HUES6 (cell line): ENCODE measurements around the gene EBI3.
A peak's percentile ranks its signal among the peaks of the same experiment; 100 is the strongest.
"Not testable (repeated sequence)": the region's sequence is repeated elsewhere in the genome, so short reads cannot be mapped to it uniquely, and the experiment has no call there.

ENCODE experiments used
- H3K27ac ChIP-seq: 2 replicates; pipeline ENCODE4 v1.7.0; 2013; ENCODE audit warnings: low read depth, mild to moderate bottlenecking, low read length, inconsistent platforms
- H3K27me3 ChIP-seq: 2 replicates; pipeline ENCODE4 v1.6.1; 2013; ENCODE audit warnings: low read length; ENCODE audit not compliant: control insufficient read depth, insufficient read depth
- H3K36me3 ChIP-seq: 2 replicates; pipeline ENCODE4 v1.6.1; 2013; ENCODE audit warnings: low read length; ENCODE audit not compliant: control insufficient read depth, insufficient read depth
- H3K4me1 ChIP-seq: 2 replicates; pipeline ENCODE4 v1.6.1; 2013; ENCODE audit warnings: low read length; ENCODE audit not compliant: control insufficient read depth, insufficient read depth
- H3K4me3 ChIP-seq: 2 replicates; pipeline ENCODE4 v1.5.1; 2013; ENCODE audit warnings: low read depth, low read length
- H3K9ac ChIP-seq: one replicate; pipeline ENCODE4 v1.6.1; 2013; ENCODE audit warnings: mild to moderate bottlenecking, low read length
- H3K9me3 ChIP-seq: 2 replicates; pipeline ENCODE4 v1.6.1; 2013; ENCODE audit warnings: low read depth, low read length; ENCODE audit not compliant: control insufficient read depth, insufficient read depth

Gene EBI3

GRCh38 chr19:4238831-4239230 is 9.5 kb downstream of the EBI3 start:
- Histone ChIP-seq H3K27ac (no peak overlapping the region), H3K4me3 (no peak overlapping the region), H3K36me3 (no peaks in the 10 kb centered on the region), H3K27me3 (no peaks in the 10 kb centered on the region), H3K4me1 (no peaks in the 10 kb centered on the region), H3K9ac (no peak overlapping the region), H3K9me3 (peaks cover 7% of the 10 kb centered on the region; the same call in 1 of the 2 replicates)

GRCh38 chr19:4241824-4242430 is 12.6 kb downstream of the EBI3 start:
- Histone ChIP-seq H3K9ac (no peak overlapping the region), H3K36me3 (no peaks in the 10 kb centered on the region), H3K4me1 (no peaks in the 10 kb centered on the region), H3K27me3 (no peaks in the 10 kb centered on the region), H3K27ac (no peak overlapping the region), H3K9me3 (peaks cover 7% of the 10 kb centered on the region; the same call in 1 of the 2 replicates), H3K4me3 (no peak overlapping the region)

GRCh38 chr19:4245938-4246337 is 16.6 kb downstream of the EBI3 start:
- not testable (repeated sequence) for H3K9me3 ChIP-seq, H3K4me3 ChIP-seq, H3K27me3 ChIP-seq, H3K27ac ChIP-seq, H3K4me1 ChIP-seq, H3K9ac ChIP-seq
- peaks cover 25% of the 10 kb centered on the region for H3K36me3 ChIP-seq

- Histone ChIP-seq H3K27me3 (no peaks in the 10 kb centered on the region), H3K9ac (peak within 1 kb of the TSS; percentile 91), H3K4me1 (peaks cover 3% of the 10 kb centered on the region; the same call in 1 of the 2 replicates), H3K9me3 (peaks cover 2% of the 10 kb centered on the region; the same call in 1 of the 2 replicates), H3K27ac (peak within 1 kb of the TSS; percentile 94), H3K4me3 (peak within 1 kb of the TSS; percentile 95), H3K36me3 (peaks cover 36% of the 10 kb centered on the region)
These were observed 17.7 kb downstream of the EBI3 start, which contains the start of gene YJU2 for GRCh38 chr19:4246767-4247593. YJU2 (plus strand) TSS chr19:4247080; CDS start chr19:4247147, 67 bp downstream.

GRCh38 chr19:4256563-4256962 is 27.2 kb downstream of the EBI3 start:
- Histone ChIP-seq H3K36me3 (peaks cover 61% of the 10 kb centered on the region), H3K9ac (no peak overlapping the region), H3K27me3 (no peaks in the 10 kb centered on the region), H3K27ac (no peak overlapping the region), H3K4me1 (no peaks in the 10 kb centered on the region), H3K4me3 (no peak overlapping the region), H3K9me3 (peaks cover 6% of the 10 kb centered on the region)

GRCh38 chr19:4257025-4257424 is 27.7 kb downstream of the EBI3 start:
- Histone ChIP-seq H3K27me3 (no peaks in the 10 kb centered on the region), H3K9me3 (peaks cover 6% of the 10 kb centered on the region), H3K4me3 (no peak overlapping the region), H3K36me3 (peaks cover 60% of the 10 kb centered on the region), H3K4me1 (no peaks in the 10 kb centered on the region), H3K9ac (no peak overlapping the region), H3K27ac (no peak overlapping the region)

- Histone ChIP-seq H3K4me1 (no peaks in the 10 kb centered on the region), H3K4me3 (no peak overlapping the region), H3K36me3 (peaks cover 56% of the 10 kb centered on the region), H3K9me3 (peaks cover 6% of the 10 kb centered on the region), H3K27ac (no peak overlapping the region), H3K27me3 (no peaks in the 10 kb centered on the region), H3K9ac (no peak overlapping the region)
These were observed 28.9 kb downstream of the EBI3 start for GRCh38 chr19:4258181-4258580.

- Histone ChIP-seq H3K4me1 (no peaks in the 10 kb centered on the region), H3K36me3 (peaks cover 42% of the 10 kb centered on the region), H3K9ac (no peak overlapping the region), H3K27ac (no peak overlapping the region), H3K9me3 (peaks cover 6% of the 10 kb centered on the region), H3K4me3 (no peak overlapping the region), H3K27me3 (no peaks in the 10 kb centered on the region)
These were observed 31.4 kb downstream of the EBI3 start for GRCh38 chr19:4260613-4261191.

- Histone ChIP-seq H3K4me3 (no peak overlapping the region), H3K27ac (no peak overlapping the region), H3K9me3 (no peaks in the 10 kb centered on the region), H3K36me3 (peaks cover 30% of the 10 kb centered on the region), H3K27me3 (no peaks in the 10 kb centered on the region), H3K9ac (no peak overlapping the region), H3K4me1 (no peaks in the 10 kb centered on the region)
These were observed 35.5 kb downstream of the EBI3 start for GRCh38 chr19:4264812-4265211.

GRCh38 chr19:4266253-4267000 is 37.1 kb downstream of the EBI3 start:
- peaks cover 29% of the 10 kb centered on the region for H3K36me3 ChIP-seq
- H3K27ac ChIP-seq, result no peak overlapping the region

More at GRCh38 chr19:4266253-4267000, 37.1 kb downstream of the EBI3 start:
- H3K27me3 ChIP-seq, result no peaks in the 10 kb centered on the region
- H3K4me1 ChIP-seq, result no peaks in the 10 kb centered on the region
- no peaks in the 10 kb centered on the region for H3K9me3 ChIP-seq
- H3K9ac ChIP-seq, result no peak overlapping the region
- no peak overlapping the region for H3K4me3 ChIP-seq
